OCI-LY7 (cell line): ENCODE results near the gene DNASE1L1. TPM values are rescaled to one million over a fixed set of nuclear protein-coding genes. Genes with fewer than 3 reads are reported as not detected.
"Not testable (repeated sequence)": the region's sequence is repeated elsewhere in the genome, so short reads cannot be mapped to it uniquely, and the experiment has no call there.

ENCODE experiments used
- BruUV-seq: library from RNA; stranded (reverse); fragments of 400-500 nt; replicated peaks from 2 replicates; lab custom pipeline; 2021; lab: Mats Ljungman, UMichigan
- CTCF ChIA-PET: fragments of 300-600 bp; sonication (Branson Sonifier 250); formaldehyde crosslinking; loops from one replicate; lab custom pipeline; 2022; ENCODE audit warnings: antibody characterized with exemption; ENCODE audit not compliant: unreplicated experiment; lab: Charles Lee
- POLR2A ChIA-PET: fragments of 300-600 bp; sonication (Branson Sonifier 250); formaldehyde crosslinking; loops from one replicate; lab custom pipeline; 2022; ENCODE audit warnings: antibody characterized with exemption; lab: Charles Lee
- DNase-seq: peaks from one replicate; pipeline ENCODE4 v3.0.0-alpha.2; 2015; ENCODE audit warnings: low spot score
- H2AFZ ChIP-seq: fragments of 200-600 bp; sonication (generic), shearing (Covaris generic); 2 replicates; pipeline ENCODE4 v1.6.1; 2014; ENCODE audit warnings: mild to moderate bottlenecking, antibody characterized with exemption, low read length, moderate library complexity
- H3K27ac ChIP-seq: fragments of 200-600 bp; sonication (generic); 2 replicates; pipeline ENCODE4 v1.5.1; 2014; ENCODE audit warnings: mixed run types, low read depth, mild to moderate bottlenecking, moderate library complexity, low read length, inconsistent platforms; ENCODE audit not compliant: poor library complexity, severe bottlenecking
- H3K36me3 ChIP-seq: fragments of 200-600 bp; sonication (generic); 2 replicates; pipeline ENCODE4 v1.6.1; 2014; ENCODE audit warnings: mild to moderate bottlenecking, antibody characterized with exemption, low read length, moderate library complexity, mixed read lengths; ENCODE audit not compliant: insufficient read depth
- H3K4me1 ChIP-seq: fragments of 200-600 bp; sonication (generic); 2 replicates; pipeline ENCODE4 v1.5.1; 2014; ENCODE audit warnings: mild to moderate bottlenecking, low read length; ENCODE audit not compliant: insufficient read depth, poor library complexity, severe bottlenecking
- H3K4me2 ChIP-seq: fragments of 200-600 bp; sonication (generic); 2 replicates; pipeline ENCODE4 v1.6.1; 2014; ENCODE audit warnings: mild to moderate bottlenecking, low read length
- H3K4me3 ChIP-seq: fragments of 200-600 bp; sonication (generic); 2 replicates; pipeline ENCODE4 v1.5.1; 2014; ENCODE audit warnings: mild to moderate bottlenecking, low read depth, low read length; ENCODE audit not compliant: poor library complexity, severe bottlenecking
- H3K79me2 ChIP-seq: fragments of 200-600 bp; sonication (generic); 2 replicates; pipeline ENCODE4 v1.6.1; 2016; ENCODE audit warnings: low read depth, mild to moderate bottlenecking, low read length, moderate library complexity, mixed read lengths; ENCODE audit not compliant: insufficient read depth
- H3K9me2 ChIP-seq: fragments of 200-600 bp; sonication (generic); 2 replicates; pipeline ENCODE4 v1.6.1; 2016; ENCODE audit warnings: mild to moderate bottlenecking, low read length, mixed read lengths; ENCODE audit not compliant: insufficient read depth
- H3K9me3 ChIP-seq: fragments of 200-600 bp; sonication (generic); 2 replicates; pipeline ENCODE4 v1.6.1; 2014; ENCODE audit warnings: mild to moderate bottlenecking, mixed run types, low read length, mixed read lengths
- H4K20me1 ChIP-seq: fragments of 200-600 bp; sonication (generic); 2 replicates; pipeline ENCODE4 v1.6.1; 2014; ENCODE audit warnings: mild to moderate bottlenecking, antibody characterized with exemption, low read length, moderate library complexity, mixed read lengths; ENCODE audit not compliant: insufficient read depth
- CTCF ChIP-seq: fragments of 200-600 bp; sonication (generic); conservative IDR thresholded peaks from 2 replicates; pipeline ENCODE4 v1.5.1; 2014; ENCODE audit warnings: mild to moderate bottlenecking, antibody characterized with exemption, low read length, moderate library complexity, mixed read lengths
- EZH2phosphoT487 ChIP-seq: fragments of 200-600 bp; sonication (generic); IDR thresholded peaks from 2 replicates; pipeline ENCODE4 v1.6.1; 2018; ENCODE audit warnings: low read depth, borderline replicate concordance, mild to moderate bottlenecking, mixed run types, antibody characterized with exemption, low read length, moderate library complexity, mixed read lengths
- intact Hi-C: fragments of 100-400 bp; cut with micrococcal nuclease; formaldehyde crosslinking; loops from one replicate; pipeline ENCODE4 v1.10.0; 2022; ENCODE audit not compliant: unreplicated experiment
- total RNA-seq, 2 experiments: library from RNA; depleted of rRNA in 1 of 2; stranded (reverse); fragments of >200 nt in 1 of 2; shearing (Covaris generic) in 1 of 2; gene quantifications; 2 replicates each; pipeline ENCODE4 v1.2.3, GENCODE V29; 2014 to 2022

Gene DNASE1L1
- total RNA-seq, 2 experiments from 2014 or later: 23.1 to 30.1 TPM

DNA sequence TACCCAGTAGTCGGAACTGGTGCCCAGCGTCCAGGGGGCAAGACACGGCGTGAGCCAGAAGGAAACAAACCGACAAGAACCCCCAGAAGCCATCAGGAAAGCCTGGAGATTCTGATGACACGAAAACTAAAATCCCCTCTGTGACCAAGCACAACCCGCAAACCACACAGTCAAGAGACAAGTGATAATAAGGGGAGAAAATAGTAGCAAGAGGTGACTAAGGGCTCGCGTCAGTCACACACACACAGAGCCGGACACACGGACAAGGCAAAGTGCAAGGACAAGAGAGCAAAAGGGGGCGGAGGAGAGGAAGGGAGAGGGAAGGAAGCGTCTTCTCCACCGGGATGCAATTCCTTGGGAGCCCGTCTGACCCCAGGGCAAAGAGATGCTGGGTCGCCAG, 20.4 kb downstream of the DNASE1L1 start:
- H3K9me2 ChIP-seq, H2AFZ ChIP-seq, CTCF ChIA-PET, H3K4me3 ChIP-seq, DNase-seq, BruUV-seq, H3K27ac ChIP-seq, H3K4me2 ChIP-seq, H3K36me3 ChIP-seq, H4K20me1 ChIP-seq, POLR2A ChIA-PET, H3K79me2 ChIP-seq, intact Hi-C loops, H3K4me1 ChIP-seq, H3K9me3 ChIP-seq: not testable (repeated sequence)

DNA sequence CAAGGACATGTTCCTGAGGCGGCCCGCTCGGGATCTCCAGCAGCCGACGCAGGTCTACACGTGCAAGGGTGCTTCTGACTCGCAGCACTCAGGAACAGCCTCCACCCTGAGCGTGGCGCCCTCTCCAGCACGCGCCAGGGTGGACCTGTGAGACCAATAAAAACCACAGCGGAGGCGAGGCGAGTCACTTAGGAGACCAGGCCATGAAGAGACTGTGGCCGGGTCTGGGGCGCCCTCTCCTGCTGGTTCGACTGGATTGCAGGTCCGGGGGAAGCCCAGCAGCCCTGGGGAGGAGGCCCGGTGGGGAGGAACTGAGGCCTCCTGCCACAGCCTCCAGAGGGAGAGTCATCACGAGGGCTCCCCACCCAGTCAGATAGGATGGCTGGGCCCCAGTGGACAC, 21.0 kb downstream of the DNASE1L1 start:
- H3K4me3 ChIP-seq, H2AFZ ChIP-seq, H4K20me1 ChIP-seq, CTCF ChIA-PET, H3K27ac ChIP-seq, H3K9me2 ChIP-seq, H3K9me3 ChIP-seq, H3K4me2 ChIP-seq, H3K36me3 ChIP-seq, POLR2A ChIA-PET, H3K4me1 ChIP-seq, H3K79me2 ChIP-seq, DNase-seq, intact Hi-C loops, BruUV-seq: not testable (repeated sequence)

DNA sequence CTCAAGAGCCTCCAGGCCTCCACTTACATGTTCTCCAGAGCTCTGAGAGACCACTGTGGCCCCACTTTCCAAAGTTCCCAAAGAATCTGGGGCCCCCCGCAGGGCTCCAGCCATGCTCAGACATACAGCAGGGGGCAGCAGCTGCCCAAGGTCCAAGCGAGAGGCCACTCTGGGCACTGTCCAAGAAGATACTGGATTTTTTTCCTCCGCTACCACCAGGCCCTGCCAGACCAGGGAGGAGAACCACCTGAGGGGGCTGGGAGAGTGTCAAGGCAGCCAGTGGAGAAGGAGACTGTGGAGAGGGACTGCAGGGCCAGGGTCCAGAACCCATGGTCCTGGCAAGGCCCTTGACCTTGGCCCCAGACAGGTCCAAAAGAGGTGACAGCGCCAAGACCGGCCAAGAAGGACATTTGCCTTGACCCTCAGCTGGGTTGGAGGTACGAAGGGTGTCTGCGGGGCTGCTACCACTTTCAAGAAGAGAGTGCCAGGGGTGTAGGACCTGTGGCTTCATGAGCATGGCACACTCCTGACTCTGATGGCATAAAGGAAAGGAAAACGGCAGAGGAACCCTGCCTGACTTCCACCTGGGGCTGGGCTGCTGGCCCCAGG, 24.7 kb downstream of the DNASE1L1 start:
- Histone ChIP-seq H2AFZ (no peak overlapping the region), H3K27ac (no peak overlapping the region), H3K79me2 (peaks cover 11% of the 10 kb centered on the region), H3K4me3 (no peak overlapping the region), H3K9me3 (no peaks in the 10 kb centered on the region), H3K9me2 (no peaks in the 10 kb centered on the region), H4K20me1 (no peaks in the 10 kb centered on the region), H3K4me2 (no peak overlapping the region), H3K36me3 (peaks cover 4% of the 10 kb centered on the region; the same call in 1 of the 2 replicates), H3K4me1 (peaks cover 11% of the 10 kb centered on the region)
- DNase-seq: no peak
- CTCF ChIA-PET: no interaction called here
- no TSS peak for BruUV-seq
- TF ChIP-seq EZH2phosphoT487: no peak
- TF ChIP-seq CTCF: peak; percentile 33; the same call in 1 of the 2 replicates
- intact Hi-C loops: no loop called here
- POLR2A ChIA-PET: no interaction called here
